ENCODE results near the gene ABCF3.

Gene ABCF3

GRCh38 chr3:184239221-184239620, 53.2 kb downstream of the ABCF3 start:
- H3K27me3 ChIP-seq (ENCODE audit: insufficient read depth, poor library complexity, severe bottlenecking): no peaks in the 10 kb centered on the region
- H3K36me3 ChIP-seq (ENCODE audit: low read depth): peaks cover 11% of the 10 kb centered on the region
- H3K4me1 ChIP-seq (ENCODE audit: insufficient read depth, poor library complexity, severe bottlenecking): no peaks in the 10 kb centered on the region
- no peak overlapping the region for H3K4me3 ChIP-seq (ENCODE audit: severe bottlenecking)
- TF ChIP-seq CTCF (IDR thresholded peaks at IDR 0.05; ENCODE audit: poor library complexity, severe bottlenecking): no peak
- no peak overlapping the region for H3K27ac ChIP-seq (ENCODE audit: poor library complexity, severe bottlenecking)
- no peaks in the 10 kb centered on the region for H3K9me3 ChIP-seq (ENCODE audit: severe bottlenecking)
- ATAC-seq (ENCODE audit: low read depth): no peak
- no peak for DNase-seq (ENCODE audit: low spot score)

- H3K4me1 ChIP-seq (ENCODE audit: insufficient read depth, poor library complexity, severe bottlenecking): no peaks in the 10 kb centered on the region
- no peak for TF ChIP-seq CTCF (IDR thresholded peaks at IDR 0.05; ENCODE audit: poor library complexity, severe bottlenecking)
- H3K4me3 ChIP-seq (ENCODE audit: severe bottlenecking): no peak overlapping the region
- no peak for DNase-seq (ENCODE audit: low spot score)
- no peak overlapping the region for H3K27ac ChIP-seq (ENCODE audit: poor library complexity, severe bottlenecking)
- no peak for ATAC-seq (ENCODE audit: low read depth)
- no peaks in the 10 kb centered on the region for H3K9me3 ChIP-seq (ENCODE audit: severe bottlenecking)
- H3K27me3 ChIP-seq (ENCODE audit: insufficient read depth, poor library complexity, severe bottlenecking): no peaks in the 10 kb centered on the region
- H3K36me3 ChIP-seq (ENCODE audit: low read depth): peaks cover 16% of the 10 kb centered on the region
These were observed 53.7 kb downstream of the ABCF3 start for GRCh38 chr3:184239708-184240107.

GRCh38 chr3:184240384-184241140, 54.6 kb downstream of the ABCF3 start:
- DNase-seq (ENCODE audit: low spot score) (peak; percentile 57), ATAC-seq (ENCODE audit: low read depth) (peak; percentile 24; the same call in 1 of the 3 replicates)
- H3K9me3 ChIP-seq (ENCODE audit: severe bottlenecking): no peaks in the 10 kb centered on the region
- no peak overlapping the region for H3K27ac ChIP-seq (ENCODE audit: poor library complexity, severe bottlenecking)
- no peak overlapping the region for H3K4me3 ChIP-seq (ENCODE audit: severe bottlenecking)
- no peak for TF ChIP-seq CTCF (IDR thresholded peaks at IDR 0.05; ENCODE audit: poor library complexity, severe bottlenecking)
- H3K4me1 ChIP-seq (ENCODE audit: insufficient read depth, poor library complexity, severe bottlenecking): no peaks in the 10 kb centered on the region
- H3K27me3 ChIP-seq (ENCODE audit: insufficient read depth, poor library complexity, severe bottlenecking): no peaks in the 10 kb centered on the region
- H3K36me3 ChIP-seq (ENCODE audit: low read depth): peaks cover 25% of the 10 kb centered on the region

- TF ChIP-seq CTCF (IDR thresholded peaks at IDR 0.05; ENCODE audit: poor library complexity, severe bottlenecking): no peak
- DNase-seq (ENCODE audit: low spot score): peak; percentile 55
- Histone ChIP-seq H3K27me3 (ENCODE audit: insufficient read depth, poor library complexity, severe bottlenecking) (no peaks in the 10 kb centered on the region), H3K4me1 (ENCODE audit: insufficient read depth, poor library complexity, severe bottlenecking) (no peaks in the 10 kb centered on the region), H3K36me3 (ENCODE audit: low read depth) (peaks cover 26% of the 10 kb centered on the region), H3K9me3 (ENCODE audit: severe bottlenecking) (no peaks in the 10 kb centered on the region), H3K27ac (ENCODE audit: poor library complexity, severe bottlenecking) (no peak overlapping the region), H3K4me3 (ENCODE audit: severe bottlenecking) (no peak overlapping the region)
- no peak for ATAC-seq (ENCODE audit: low read depth)
These were observed 55.1 kb downstream of the ABCF3 start for GRCh38 chr3:184241141-184241446.
